Fibroblast of villous mesenchyme (primary cell): ENCODE results near the gene MYH14. TPM values are rescaled to one million over a fixed set of nuclear protein-coding genes. Genes with fewer than 3 reads are reported as not detected.
"Not testable (repeated sequence)": the region's sequence is repeated elsewhere in the genome, so short reads cannot be mapped to it uniquely, and the experiment has no call there.

Experiments
- DNase-seq: peaks from one replicate; pipeline ENCODE4 v3.0.0-alpha.2; 2010; ENCODE audit warnings: low read depth
- H3K4me3 ChIP-seq: 2 replicates; pipeline ENCODE4 v1.5.1; 2011; ENCODE audit warnings: low read depth, mild to moderate bottlenecking, low read length
- CTCF ChIP-seq: IDR thresholded peaks from 2 replicates; pipeline ENCODE4 v1.5.1; 2012; ENCODE audit warnings: low read depth, mild to moderate bottlenecking, low read length; ENCODE audit not compliant: insufficient read depth
- total RNA-seq: library from RNA; depleted of rRNA; stranded (reverse); fragments of >200 nt; gene quantifications from 2 replicates; pipeline ENCODE4 v1.2.3, GENCODE V29; 2012

Gene MYH14
- total RNA-seq, 1 donor, result not detected

GRCh38 chr19:50231821-50232220, 28.4 kb downstream of the MYH14 start:
- no peak for DNase-seq
- no peak overlapping the region for H3K4me3 ChIP-seq
- no peak for TF ChIP-seq CTCF

DNA sequence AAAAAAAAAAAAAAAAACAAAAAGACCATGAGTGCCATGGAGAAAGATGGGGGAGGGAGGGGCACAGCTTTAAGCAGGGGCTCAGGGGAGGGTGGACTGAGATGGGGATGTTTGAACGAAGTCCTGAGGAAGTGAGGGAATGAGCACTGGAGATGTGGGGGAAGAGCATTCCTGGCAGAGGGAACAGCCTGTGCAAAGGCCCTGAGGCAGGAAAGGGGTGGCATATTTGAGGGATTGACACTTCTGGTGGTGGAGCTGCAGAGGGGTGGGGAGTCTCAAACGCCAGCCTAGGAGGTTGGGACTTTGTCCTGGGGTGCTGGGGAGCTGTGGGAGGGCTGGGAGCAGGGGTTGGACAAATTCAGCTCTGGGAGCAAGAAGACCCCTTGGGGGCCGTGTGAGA, 29.2 kb downstream of the MYH14 start:
- DNase-seq, result no peak
- TF ChIP-seq CTCF, result no peak
- H3K4me3 ChIP-seq, result no peak overlapping the region

- no peak overlapping the region for H3K4me3 ChIP-seq
- no peak for DNase-seq
- no peak for TF ChIP-seq CTCF
These were observed 30.0 kb downstream of the MYH14 start for GRCh38 chr19:50233308-50233910.

DNA sequence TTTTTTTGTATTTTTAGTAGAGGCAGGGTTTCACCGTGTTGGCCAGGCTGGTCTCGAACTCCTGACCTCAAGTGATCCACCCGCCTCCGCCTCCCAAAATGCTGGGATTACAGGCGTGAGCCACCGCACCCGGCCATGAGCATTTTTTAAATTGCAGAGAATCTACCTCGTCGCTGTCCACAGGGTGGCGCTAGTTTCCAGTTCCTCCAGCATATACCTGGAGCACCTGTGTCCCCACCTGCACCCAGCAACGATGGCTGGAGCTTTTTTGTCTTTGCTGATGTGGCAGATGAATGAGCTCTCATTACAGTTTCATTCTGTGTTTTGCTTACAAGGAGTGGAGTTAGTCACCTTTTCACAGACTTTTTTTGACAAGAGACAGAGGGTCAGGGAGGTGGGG, 34.1 kb downstream of the MYH14 start:
- not testable (repeated sequence) for H3K4me3 ChIP-seq, DNase-seq

DNA sequence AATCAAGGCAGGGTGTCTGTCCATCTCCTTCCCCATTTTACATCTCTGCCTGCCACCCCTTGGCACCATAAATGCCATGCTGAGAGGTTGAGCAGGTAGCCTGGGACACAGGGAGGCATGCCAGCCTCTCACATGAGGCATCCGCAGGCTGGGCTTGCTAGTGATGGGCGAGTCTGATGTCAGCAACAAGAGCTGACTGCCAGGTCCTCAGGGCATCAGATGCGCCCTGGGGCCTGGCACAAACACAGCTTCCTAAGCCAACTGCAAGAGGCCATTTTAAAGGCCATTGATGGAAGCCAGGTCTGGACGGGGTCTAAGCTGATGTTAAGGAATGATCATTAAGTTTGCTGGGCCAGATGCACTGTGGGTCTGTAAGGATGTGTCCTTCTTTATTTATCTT, 34.6 kb downstream of the MYH14 start:
- H3K4me3 ChIP-seq, result no peak overlapping the region
- no peak for DNase-seq
- no peak for TF ChIP-seq CTCF

DNA sequence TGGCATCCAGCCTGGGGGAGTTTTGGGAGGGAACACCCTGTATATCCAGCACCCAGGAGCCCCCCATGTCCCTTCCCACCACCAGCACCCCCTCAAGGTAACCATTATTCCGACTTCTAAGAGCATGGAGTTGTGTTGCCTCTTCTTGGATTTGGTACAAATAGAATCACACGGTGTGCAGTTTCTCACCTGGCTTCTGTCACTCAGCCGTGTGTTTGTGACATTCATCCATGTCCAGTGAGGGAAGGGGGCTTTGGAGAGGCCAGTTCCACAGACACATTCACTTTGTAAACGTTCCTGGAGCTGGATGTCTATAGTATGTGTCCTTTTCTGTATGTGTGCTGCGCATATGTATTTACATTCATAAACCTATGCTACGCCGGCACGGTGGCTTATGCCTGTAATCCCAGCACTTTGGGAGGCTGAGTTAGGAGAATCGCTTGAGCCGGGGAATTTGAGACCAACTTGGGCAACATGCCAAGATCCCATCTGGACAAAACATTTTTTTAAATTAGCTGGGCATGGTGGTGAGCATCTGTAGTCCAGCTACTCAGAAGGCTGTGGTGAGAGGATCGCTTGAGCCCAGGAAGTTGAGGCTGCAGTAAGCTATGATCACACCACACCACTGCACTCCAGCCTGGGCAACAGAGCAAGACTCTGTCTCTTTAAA, 36.6 kb downstream of the MYH14 start:
- DNase-seq, result no peak
- no peak overlapping the region for H3K4me3 ChIP-seq
- TF ChIP-seq CTCF, result no peak

DNA sequence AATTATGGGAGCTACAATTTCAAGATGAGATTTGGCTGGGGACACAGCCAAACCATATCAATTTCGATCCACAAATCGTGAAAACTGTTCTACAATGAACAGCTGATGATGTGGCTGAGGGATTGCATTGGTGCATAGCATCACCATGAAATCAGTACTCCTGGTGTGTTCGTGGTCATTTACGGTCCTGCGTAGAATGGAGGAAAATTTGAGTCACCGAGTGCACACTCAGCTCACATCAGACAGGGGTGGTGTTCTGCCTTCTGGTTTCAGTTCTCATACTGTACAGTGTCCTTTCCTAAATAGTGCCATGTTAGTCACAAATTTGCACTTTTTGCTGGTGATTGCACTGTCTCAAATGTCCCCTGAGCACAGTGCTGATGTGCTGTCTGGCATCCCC, 39.2 kb downstream of the MYH14 start:
- no peak overlapping the region for H3K4me3 ChIP-seq
- no peak for TF ChIP-seq CTCF
- no peak for DNase-seq
